Tibial nerve (tissue), 3 donors: ENCODE data around the gene ACVR1B.

Experiments
- POLR2A ChIP-seq, 2 donors: fragments of 450-650 bp; IDR thresholded peaks; one replicate each; pipeline ENCODE4 v1.6.1; 2017; ENCODE audit warnings: antibody characterized with exemption in 2 of 2, mild to moderate bottlenecking in 2 of 2, moderate library complexity in 2 of 2
- TF ChIP-seq, protein P1 (sequence below), 5 experiments: fragments of 200-600 bp in 3 of 5; fragments of 450-650 bp in 2 of 5; sonication (generic) in 3 of 5; IDR thresholded peaks; one replicate each; pipeline ENCODE4 v1.5.1; 2016 to 2019; ENCODE audit warnings: antibody characterized with exemption in 5 of 5, mild to moderate bottlenecking in 3 of 5, moderate library complexity in 2 of 5

DNA sequence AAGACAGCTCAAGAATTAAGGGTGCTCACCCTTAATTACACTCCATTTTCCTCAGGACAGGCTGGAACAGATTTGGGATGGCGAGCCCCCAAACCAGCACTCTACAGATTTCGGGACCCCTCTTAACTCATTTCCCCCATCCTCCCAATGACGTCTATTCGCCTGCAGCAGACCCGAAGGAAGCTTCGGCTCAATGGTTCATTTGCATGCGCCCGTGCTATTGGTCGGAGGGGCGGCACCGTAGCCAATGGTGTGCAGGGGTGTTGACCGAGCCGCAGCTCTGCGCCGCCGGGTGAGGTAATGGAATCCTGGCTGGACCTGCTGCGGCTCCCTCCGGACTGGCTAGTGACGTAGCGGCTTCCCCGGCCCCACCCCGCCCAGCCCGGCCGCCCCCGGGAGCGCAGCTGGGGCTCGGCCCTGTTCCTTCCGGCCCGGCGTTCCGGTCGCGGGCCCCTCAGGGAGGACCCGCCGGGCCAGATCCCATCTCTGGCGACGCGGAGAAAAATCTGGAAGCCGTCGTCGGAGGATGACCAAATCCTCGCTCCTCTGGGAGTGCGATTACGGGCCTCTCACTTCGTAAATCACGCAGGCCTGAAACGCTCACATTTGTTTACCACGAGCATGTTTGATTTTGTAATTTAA, 81.4 kb downstream of the ACVR1B start:
- TF ChIP-seq, protein P1, sequence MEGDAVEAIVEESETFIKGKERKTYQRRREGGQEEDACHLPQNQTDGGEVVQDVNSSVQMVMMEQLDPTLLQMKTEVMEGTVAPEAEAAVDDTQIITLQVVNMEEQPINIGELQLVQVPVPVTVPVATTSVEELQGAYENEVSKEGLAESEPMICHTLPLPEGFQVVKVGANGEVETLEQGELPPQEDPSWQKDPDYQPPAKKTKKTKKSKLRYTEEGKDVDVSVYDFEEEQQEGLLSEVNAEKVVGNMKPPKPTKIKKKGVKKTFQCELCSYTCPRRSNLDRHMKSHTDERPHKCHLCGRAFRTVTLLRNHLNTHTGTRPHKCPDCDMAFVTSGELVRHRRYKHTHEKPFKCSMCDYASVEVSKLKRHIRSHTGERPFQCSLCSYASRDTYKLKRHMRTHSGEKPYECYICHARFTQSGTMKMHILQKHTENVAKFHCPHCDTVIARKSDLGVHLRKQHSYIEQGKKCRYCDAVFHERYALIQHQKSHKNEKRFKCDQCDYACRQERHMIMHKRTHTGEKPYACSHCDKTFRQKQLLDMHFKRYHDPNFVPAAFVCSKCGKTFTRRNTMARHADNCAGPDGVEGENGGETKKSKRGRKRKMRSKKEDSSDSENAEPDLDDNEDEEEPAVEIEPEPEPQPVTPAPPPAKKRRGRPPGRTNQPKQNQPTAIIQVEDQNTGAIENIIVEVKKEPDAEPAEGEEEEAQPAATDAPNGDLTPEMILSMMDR (IDR thresholded peaks at IDR 0.05): peak in 2 of 5 experiments; percentile 9 to 43
- peak in 1 of 2 donors; percentile 95 for TF ChIP-seq POLR2A (IDR thresholded peaks at IDR 0.05)
